GM12872 (cell line): ENCODE data around the gene SGMS1.

Experiments used
- TF ChIP-seq, protein P1 (sequence below): IDR thresholded peaks from 3 replicates; pipeline ENCODE4 v1.5.1; 2011; ENCODE audit warnings: low read depth, mild to moderate bottlenecking, low read length, moderate library complexity; ENCODE audit not compliant: insufficient read depth

The SGMS1 gene

DNA sequence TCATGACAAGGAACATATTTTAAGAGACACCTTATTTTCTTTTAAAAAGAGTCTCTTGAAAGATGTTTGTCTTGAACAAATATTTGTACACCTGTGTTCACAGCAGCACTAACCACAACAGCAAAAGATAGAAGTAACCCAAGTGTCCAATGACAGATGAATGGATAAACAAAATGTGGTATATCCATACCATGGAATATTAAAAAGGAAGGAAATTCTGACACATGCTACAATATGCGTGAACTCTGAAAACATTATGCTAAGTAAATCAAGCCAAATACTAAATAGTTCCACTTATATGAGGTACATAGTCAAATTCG, 17.8 kb downstream of the SGMS1 start:
- TF ChIP-seq, protein P1, sequence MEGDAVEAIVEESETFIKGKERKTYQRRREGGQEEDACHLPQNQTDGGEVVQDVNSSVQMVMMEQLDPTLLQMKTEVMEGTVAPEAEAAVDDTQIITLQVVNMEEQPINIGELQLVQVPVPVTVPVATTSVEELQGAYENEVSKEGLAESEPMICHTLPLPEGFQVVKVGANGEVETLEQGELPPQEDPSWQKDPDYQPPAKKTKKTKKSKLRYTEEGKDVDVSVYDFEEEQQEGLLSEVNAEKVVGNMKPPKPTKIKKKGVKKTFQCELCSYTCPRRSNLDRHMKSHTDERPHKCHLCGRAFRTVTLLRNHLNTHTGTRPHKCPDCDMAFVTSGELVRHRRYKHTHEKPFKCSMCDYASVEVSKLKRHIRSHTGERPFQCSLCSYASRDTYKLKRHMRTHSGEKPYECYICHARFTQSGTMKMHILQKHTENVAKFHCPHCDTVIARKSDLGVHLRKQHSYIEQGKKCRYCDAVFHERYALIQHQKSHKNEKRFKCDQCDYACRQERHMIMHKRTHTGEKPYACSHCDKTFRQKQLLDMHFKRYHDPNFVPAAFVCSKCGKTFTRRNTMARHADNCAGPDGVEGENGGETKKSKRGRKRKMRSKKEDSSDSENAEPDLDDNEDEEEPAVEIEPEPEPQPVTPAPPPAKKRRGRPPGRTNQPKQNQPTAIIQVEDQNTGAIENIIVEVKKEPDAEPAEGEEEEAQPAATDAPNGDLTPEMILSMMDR = no peak

DNA sequence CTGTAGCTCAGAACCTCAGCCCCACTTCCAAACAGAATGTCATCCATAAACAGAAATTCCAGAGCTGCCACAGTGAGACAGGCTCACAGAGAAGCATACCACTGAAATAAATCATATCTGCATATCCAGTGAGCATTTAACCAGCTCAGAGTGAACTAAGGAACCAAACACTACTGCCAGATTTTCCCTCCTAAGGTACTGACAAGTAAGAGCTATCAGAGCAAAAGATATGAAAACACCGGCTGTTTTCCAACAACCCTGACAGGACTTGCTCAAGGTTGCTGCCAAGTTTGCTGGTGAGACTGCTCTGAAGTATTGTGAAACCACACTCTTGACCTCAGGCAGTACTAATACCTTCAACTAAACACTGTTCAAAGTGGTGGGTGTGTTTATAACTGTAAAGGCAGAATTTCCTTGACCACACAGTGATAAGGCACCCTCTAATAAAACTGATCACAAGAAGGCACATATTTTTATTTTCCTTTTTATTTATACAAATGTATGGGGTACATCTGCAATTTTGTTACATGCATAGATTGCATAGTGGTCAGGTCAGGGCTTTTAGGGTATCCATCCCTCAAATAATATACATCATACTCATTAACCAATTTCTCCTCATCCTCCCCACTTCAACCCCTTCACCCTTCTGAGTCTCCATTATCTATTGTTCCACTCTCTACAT, 18.3 kb downstream of the SGMS1 start:
- TF ChIP-seq, protein P1 = no peak

DNA sequence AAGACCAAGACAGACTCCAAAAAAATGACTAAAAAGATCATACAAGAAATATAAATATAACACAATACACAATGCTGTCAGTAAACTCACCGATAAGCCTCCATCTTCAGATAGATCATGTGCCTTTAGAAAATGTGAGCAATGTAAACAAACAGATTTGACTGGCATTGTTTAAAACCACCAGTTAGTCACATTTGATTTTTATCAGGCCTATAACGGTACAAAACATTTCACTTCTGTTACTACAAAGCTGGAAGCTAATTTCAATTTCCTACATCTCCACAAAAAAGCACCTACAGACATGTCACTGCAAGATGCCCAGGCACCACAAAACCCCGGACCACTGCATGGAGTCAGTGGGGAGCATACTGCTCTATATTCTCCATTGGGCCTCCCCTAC, 18.9 kb downstream of the SGMS1 start:
- TF ChIP-seq, protein P1 = no peak

DNA sequence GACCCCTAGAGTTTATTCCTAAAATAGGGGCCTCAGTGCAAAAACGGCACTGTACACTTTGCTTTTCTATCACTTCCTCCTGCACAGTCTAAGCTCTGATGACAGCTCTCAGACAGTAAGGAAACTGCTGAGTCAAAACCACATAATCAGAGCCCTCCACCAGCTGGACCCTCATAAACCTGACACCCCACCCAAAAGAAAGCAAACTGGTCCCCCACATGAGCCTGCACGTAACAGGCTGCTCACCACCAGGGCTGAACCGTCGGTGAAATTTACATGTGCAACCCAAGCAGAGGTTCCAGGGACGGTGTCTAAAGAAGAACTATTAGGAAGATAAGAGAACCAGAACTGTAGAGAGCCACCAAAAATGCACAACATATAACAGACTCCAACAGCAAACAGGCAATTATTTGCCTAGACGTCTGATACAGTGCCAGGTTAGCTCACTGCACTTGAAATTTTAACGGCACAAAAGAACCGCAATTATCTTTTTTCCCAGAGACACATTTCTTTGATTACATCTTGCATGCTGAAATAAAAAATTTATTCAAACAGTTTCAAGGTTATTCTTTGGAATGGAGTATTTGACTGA, 19.6 kb downstream of the SGMS1 start:
- TF ChIP-seq, protein P1 = no peak

DNA sequence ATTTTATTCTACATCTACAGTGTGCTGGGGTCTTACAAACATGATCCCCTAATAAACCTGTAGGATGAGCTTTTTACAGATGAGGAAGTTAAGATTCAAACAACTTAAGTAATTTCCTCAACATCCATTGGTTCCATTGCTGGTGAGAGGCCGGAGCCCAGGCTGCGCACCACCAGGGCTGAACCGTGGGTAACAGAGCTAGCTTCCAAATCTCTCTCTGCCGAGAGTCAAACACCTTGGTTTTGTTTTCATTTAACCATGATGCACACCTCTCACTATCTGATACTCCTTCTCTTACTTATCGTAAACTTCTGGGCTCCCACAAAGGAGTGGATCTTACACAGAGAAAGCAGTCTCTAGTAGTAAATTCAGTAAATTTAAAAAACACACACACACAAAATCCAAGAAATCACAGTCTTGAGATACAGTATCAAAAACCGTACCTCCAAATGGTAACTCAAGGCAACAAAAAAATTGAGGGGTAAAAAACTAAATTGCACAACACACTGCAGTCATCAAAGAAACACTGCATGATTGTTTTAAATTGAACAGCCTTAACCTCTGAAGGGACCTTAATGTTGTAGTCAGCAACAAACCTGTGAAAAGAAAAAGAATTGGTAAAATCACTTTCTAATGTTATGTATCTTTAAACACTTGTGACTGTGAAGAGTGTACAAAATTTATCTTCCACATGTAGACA, 20.5 kb downstream of the SGMS1 start:
- TF ChIP-seq, protein P1 = no peak

DNA sequence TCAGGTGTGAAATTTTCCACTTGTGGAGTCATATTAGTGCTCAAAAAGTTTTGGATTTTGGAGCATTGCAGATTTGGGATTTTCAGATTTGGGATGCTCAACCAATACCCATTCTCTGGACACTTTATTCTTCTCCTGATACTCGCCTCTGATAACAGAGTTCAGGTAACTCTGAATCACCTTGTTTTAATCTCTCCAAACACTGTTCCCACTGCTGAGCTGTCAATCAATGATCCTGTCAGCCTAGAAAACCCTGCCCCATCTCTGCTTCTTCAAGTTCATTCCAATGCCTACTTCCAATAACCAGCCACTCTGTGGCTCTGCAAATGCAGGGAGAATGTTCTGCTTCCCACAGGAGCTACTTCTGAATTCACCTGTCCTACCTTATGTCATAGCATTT, 21.8 kb downstream of the SGMS1 start:
- TF ChIP-seq, protein P1 = no peak

DNA sequence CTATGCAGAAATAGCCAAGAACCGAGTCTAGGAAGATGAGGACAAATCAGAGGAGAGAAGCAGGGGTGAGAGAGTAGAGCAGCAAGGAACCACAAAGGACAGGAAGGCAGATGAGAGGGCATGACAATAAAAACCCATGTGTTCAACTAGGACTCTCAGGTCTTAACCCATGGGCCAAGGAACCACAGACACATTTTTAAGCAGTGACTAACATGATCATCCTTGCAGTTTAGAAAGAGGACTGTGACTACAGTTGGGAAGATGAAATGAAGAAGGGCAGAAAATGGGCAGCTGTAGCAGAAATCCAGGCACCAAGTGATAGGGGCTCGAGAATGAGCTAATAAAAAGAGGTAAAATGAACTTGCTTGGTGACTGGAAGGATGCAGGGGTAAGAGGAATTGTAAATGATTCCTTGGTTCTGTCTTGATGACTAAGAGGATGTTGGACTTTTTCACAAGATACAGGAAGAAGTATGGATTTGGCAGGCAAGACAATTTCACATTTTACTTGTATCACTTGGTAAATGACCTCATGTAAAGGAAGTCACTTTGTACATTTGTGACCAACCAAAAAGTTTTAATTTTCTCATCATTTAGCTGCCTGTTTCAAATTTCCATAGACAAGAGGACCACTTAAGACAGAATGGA, 22.8 kb downstream of the SGMS1 start:
- TF ChIP-seq, protein P1 = no peak
